Ureter (tissue), 1 donor: ENCODE data around the gene SYT7. TPM values are rescaled to one million over a fixed set of nuclear protein-coding genes. Genes with fewer than 3 reads are reported as not detected.
A peak's percentile ranks its signal among the peaks of the same experiment; 100 is the strongest.

Experiments
- DNase-seq: peaks from one replicate; pipeline ENCODE4 v3.0.0-alpha.2; 2020; ENCODE audit warnings: low spot score
- total RNA-seq: library from RNA; stranded (reverse); gene quantifications from one replicate; pipeline ENCODE4 v1.2.4, GENCODE V29; 2023
- donor health status: DM: yes; HTN: yes; CAD: no.

Gene SYT7
- total RNA-seq, 1 donor from 2014 or later, result 6.7 TPM

- no peak for DNase-seq
Observed at GRCh38 chr11:61499816-61500491, 80.9 kb downstream of the SYT7 start.

- no peak for DNase-seq
Observed at GRCh38 chr11:61498767-61499341, 82.0 kb downstream of the SYT7 start.

DNA sequence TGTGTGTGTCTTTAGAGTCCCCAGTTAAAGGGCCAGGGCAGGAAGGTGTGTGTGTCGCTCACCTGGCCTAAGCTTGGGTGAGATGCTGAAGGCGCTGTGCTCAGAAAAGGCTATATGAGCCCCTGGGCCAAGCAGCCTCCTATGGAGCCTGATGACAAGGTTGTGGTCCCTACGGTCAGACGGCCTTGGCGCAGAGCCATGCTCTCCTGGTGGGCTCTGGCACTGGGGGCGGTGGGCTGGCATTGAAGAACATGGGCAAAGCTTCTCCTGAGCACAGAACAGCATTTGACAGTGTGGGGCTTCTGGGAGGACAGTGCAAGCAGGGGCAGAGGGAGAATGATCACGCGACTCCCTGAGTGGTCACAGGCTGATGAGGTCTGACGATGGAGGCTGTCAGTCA, 83.0 kb downstream of the SYT7 start:
- no peak for DNase-seq

- no peak for DNase-seq
Observed at GRCh38 chr11:61497473-61497872, 83.4 kb downstream of the SYT7 start.

GRCh38 chr11:61496602-61497400, 84.1 kb downstream of the SYT7 start:
- DNase-seq, result no peak

- DNase-seq, result no peak
Observed at GRCh38 chr11:61495801-61496601, 84.9 kb downstream of the SYT7 start.

DNA sequence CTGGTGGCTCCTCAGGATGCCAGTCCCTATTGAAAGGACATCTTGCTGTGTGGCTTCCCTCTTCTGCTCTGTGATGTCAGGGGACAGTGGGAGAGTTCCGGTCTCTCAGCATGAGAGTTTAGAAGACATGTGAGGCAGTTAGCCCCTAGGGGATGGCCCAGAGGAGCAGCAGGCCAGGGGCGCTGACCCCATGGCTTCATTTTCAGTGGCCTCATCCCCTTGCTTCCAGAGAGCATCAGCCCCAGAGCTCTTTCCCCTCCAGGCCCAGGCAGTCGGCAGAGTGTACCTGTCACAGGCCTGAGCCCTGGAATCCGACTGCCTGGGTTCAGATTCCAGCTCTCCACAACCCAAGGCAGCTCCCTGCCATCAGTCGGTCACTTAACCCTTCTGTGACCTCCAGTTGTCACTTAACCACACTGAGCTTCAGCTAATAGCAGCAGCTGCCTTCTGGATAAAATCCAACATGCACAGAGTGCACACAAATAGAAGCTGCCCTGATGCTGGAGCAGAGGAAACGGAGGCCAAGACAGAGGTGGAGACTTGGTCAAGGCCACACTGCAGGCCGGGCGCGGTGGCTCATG, 86.4 kb downstream of the SYT7 start:
- DNase-seq, result no peak

GRCh38 chr11:61491736-61492395, 89.0 kb downstream of the SYT7 start:
- DNase-seq, result no peak

GRCh38 chr11:61489833-61490721, 90.8 kb downstream of the SYT7 start:
- no peak for DNase-seq

- DNase-seq, result peak; percentile 79
Observed at GRCh38 chr11:61488651-61489291, 92.1 kb downstream of the SYT7 start.

DNA sequence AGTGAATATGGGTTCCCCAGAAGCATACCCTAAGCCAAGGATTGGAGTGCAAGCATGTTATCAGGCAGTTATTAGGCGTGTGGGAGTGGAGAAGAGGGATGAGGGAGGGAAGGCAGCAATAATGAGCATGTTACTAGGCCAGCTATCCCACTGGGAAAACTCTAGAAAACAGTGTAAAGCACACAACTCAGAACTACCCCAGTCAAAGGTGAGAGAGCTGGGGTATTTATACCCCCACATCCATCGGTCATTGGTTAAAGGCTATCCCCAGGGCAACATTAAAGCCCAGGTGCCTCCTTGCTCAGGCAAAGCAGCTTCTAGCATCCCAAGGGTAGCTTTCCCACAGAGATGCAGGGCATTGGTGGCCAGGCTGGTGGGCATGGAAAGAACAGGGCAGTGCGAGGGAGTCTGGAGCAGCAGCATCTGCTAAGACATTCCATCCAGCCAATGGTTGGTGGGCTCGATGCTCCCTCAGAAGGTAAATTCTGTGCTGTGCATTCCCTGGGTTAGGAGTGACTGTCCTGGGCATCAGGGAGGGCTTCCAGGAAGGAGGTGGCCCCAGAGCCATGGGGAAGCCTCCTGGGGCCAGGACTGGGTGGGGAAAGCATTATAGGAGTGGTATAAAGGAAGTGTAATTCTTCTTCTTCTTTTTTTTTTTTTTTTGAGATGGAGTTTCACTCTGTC, 93.4 kb downstream of the SYT7 start:
- no peak for DNase-seq

DNA sequence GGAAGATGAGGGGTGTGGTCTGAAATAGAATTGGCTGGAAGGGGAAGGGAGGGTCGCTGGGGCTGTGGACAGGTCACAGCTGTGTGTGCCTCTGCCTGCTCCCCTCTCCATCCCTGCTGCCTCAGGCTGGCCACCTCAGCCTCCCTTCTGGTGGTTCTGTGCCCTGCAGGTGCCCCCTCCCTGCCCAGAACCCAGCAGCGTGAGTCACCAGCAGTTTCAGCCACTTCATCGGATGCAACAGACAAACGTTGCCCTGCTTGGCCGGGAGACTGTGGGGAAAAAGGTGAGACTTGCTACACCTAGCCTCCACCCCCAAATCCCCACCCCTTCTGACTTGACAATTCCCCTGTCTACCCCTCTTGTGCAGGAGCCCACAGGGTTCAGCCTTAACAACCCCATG, 94.1 kb downstream of the SYT7 start:
- DNase-seq, result no peak

DNA sequence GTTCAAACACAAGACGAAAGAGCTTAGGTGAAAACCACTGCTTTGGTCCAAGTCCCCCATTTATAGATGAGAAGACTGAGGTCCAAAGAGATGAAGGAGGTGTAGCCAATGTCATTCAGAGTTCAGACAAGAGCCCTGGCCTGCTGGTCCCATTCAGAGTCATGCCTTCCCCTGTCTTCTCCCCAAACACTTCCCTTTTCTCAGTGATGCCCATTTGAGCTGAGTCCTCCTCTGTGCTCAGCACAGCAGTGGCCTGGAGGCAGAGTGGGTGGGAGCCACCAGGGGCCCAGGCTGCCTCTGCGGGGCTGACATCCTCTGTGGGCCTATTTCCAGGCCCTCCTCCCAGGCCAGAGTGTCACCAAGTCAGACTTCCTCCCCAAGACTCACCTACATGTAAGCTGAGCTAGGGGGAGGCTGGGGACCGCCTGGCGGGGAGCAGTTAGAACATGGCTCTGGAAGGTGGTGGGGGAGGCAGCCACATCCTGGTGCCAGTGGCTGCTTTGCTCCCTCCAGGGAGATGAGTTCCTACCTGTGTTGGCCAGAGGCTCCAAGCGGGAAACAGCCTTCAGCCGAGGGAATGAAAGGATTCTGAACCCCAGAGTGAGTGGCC, 94.8 kb downstream of the SYT7 start:
- DNase-seq, result no peak

DNA sequence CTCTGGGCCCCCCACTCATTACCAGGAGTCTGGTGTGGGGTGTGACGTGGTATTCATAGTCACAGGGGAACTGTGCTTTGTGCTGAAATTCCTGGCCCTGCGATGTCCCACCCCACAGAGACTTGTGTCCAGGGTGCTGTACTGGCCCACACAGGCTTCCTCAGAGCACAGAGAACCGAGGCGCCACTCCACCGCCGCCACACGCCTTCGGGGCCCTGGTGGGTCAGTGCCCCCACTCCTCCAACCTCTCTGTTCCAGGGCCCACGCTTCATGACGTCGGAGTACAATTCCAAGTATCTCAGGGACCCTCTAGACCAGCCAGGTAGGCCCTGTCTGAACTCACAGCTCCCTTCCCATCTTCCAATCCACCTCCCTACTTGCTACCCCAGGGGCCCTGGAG, 95.8 kb downstream of the SYT7 start:
- no peak for DNase-seq

GRCh38 chr11:61484541-61484940, 96.3 kb downstream of the SYT7 start:
- DNase-seq, result no peak

GRCh38 chr11:61482513-61482912, 98.4 kb downstream of the SYT7 start:
- no peak for DNase-seq

- DNase-seq, result no peak
Observed at GRCh38 chr11:61481806-61482205, 99.1 kb downstream of the SYT7 start.

DNA sequence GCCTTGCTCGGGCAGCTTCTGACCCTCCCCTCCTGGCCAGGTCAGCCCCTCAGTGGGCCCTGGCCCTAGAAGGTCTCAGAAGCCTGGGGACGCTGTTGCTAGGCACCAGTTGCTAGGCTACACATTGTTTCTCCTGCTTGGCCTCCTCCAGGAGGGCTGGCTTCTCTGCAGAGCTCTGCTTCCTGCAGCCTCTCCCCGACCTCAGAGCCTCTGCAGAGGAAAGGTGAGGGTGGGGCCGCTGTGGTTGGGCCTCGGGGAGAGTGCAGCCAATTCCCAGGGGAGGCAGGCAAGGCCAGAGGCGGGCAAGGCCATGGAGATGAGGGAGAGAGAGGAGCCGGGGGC, 99.9 kb downstream of the SYT7 start:
- DNase-seq, result peak; percentile 72
